OCI-LY7 (cell line): ENCODE data around the gene CNPY1. TPM values are rescaled to one million over a fixed set of nuclear protein-coding genes. Genes with fewer than 3 reads are reported as not detected.
"Not testable (repeated sequence)": the region's sequence is repeated elsewhere in the genome, so short reads cannot be mapped to it uniquely, and the experiment has no call there.

ENCODE experiments used
- BruUV-seq: library from RNA; stranded (reverse); fragments of 400-500 nt; replicated peaks from 2 replicates; lab custom pipeline; 2021; lab: Mats Ljungman, UMichigan
- CTCF ChIA-PET: fragments of 300-600 bp; sonication (Branson Sonifier 250); formaldehyde crosslinking; loops from one replicate; lab custom pipeline; 2022; ENCODE audit warnings: antibody characterized with exemption; ENCODE audit not compliant: unreplicated experiment; lab: Charles Lee
- POLR2A ChIA-PET: fragments of 300-600 bp; sonication (Branson Sonifier 250); formaldehyde crosslinking; loops from one replicate; lab custom pipeline; 2022; ENCODE audit warnings: antibody characterized with exemption; lab: Charles Lee
- DNase-seq: peaks from one replicate; pipeline ENCODE4 v3.0.0-alpha.2; 2015; ENCODE audit warnings: low spot score
- H2AFZ ChIP-seq: fragments of 200-600 bp; sonication (generic), shearing (Covaris generic); 2 replicates; pipeline ENCODE4 v1.6.1; 2014; ENCODE audit warnings: mild to moderate bottlenecking, antibody characterized with exemption, low read length, moderate library complexity
- H3K27ac ChIP-seq: fragments of 200-600 bp; sonication (generic); 2 replicates; pipeline ENCODE4 v1.5.1; 2014; ENCODE audit warnings: mixed run types, low read depth, mild to moderate bottlenecking, moderate library complexity, low read length, inconsistent platforms; ENCODE audit not compliant: poor library complexity, severe bottlenecking
- H3K36me3 ChIP-seq: fragments of 200-600 bp; sonication (generic); 2 replicates; pipeline ENCODE4 v1.6.1; 2014; ENCODE audit warnings: mild to moderate bottlenecking, antibody characterized with exemption, low read length, moderate library complexity, mixed read lengths; ENCODE audit not compliant: insufficient read depth
- H3K4me1 ChIP-seq: fragments of 200-600 bp; sonication (generic); 2 replicates; pipeline ENCODE4 v1.5.1; 2014; ENCODE audit warnings: mild to moderate bottlenecking, low read length; ENCODE audit not compliant: insufficient read depth, poor library complexity, severe bottlenecking
- H3K4me2 ChIP-seq: fragments of 200-600 bp; sonication (generic); 2 replicates; pipeline ENCODE4 v1.6.1; 2014; ENCODE audit warnings: mild to moderate bottlenecking, low read length
- H3K4me3 ChIP-seq: fragments of 200-600 bp; sonication (generic); 2 replicates; pipeline ENCODE4 v1.5.1; 2014; ENCODE audit warnings: mild to moderate bottlenecking, low read depth, low read length; ENCODE audit not compliant: poor library complexity, severe bottlenecking
- H3K79me2 ChIP-seq: fragments of 200-600 bp; sonication (generic); 2 replicates; pipeline ENCODE4 v1.6.1; 2016; ENCODE audit warnings: low read depth, mild to moderate bottlenecking, low read length, moderate library complexity, mixed read lengths; ENCODE audit not compliant: insufficient read depth
- H3K9me2 ChIP-seq: fragments of 200-600 bp; sonication (generic); 2 replicates; pipeline ENCODE4 v1.6.1; 2016; ENCODE audit warnings: mild to moderate bottlenecking, low read length, mixed read lengths; ENCODE audit not compliant: insufficient read depth
- H3K9me3 ChIP-seq: fragments of 200-600 bp; sonication (generic); 2 replicates; pipeline ENCODE4 v1.6.1; 2014; ENCODE audit warnings: mild to moderate bottlenecking, mixed run types, low read length, mixed read lengths
- H4K20me1 ChIP-seq: fragments of 200-600 bp; sonication (generic); 2 replicates; pipeline ENCODE4 v1.6.1; 2014; ENCODE audit warnings: mild to moderate bottlenecking, antibody characterized with exemption, low read length, moderate library complexity, mixed read lengths; ENCODE audit not compliant: insufficient read depth
- CTCF ChIP-seq: fragments of 200-600 bp; sonication (generic); conservative IDR thresholded peaks from 2 replicates; pipeline ENCODE4 v1.5.1; 2014; ENCODE audit warnings: mild to moderate bottlenecking, antibody characterized with exemption, low read length, moderate library complexity, mixed read lengths
- EZH2phosphoT487 ChIP-seq: fragments of 200-600 bp; sonication (generic); IDR thresholded peaks from 2 replicates; pipeline ENCODE4 v1.6.1; 2018; ENCODE audit warnings: low read depth, borderline replicate concordance, mild to moderate bottlenecking, mixed run types, antibody characterized with exemption, low read length, moderate library complexity, mixed read lengths
- intact Hi-C: fragments of 100-400 bp; cut with micrococcal nuclease; formaldehyde crosslinking; loops from one replicate; pipeline ENCODE4 v1.10.0; 2022; ENCODE audit not compliant: unreplicated experiment
- total RNA-seq, 2 experiments: library from RNA; depleted of rRNA in 1 of 2; stranded (reverse); fragments of >200 nt in 1 of 2; shearing (Covaris generic) in 1 of 2; gene quantifications; 2 replicates each; pipeline ENCODE4 v1.2.3, GENCODE V29; 2014 to 2022

Gene CNPY1
- total RNA-seq, 2 experiments from 2014 or later: not detected

- no peaks in the 10 kb centered on the region for H3K36me3 ChIP-seq
- no peaks in the 10 kb centered on the region for H4K20me1 ChIP-seq
- no peak overlapping the region for H3K4me3 ChIP-seq
- TF ChIP-seq EZH2phosphoT487 (no peak), CTCF (no peak)
- no peaks in the 10 kb centered on the region for H3K9me2 ChIP-seq
- BruUV-seq: no TSS peak
- no peaks in the 10 kb centered on the region for H3K4me1 ChIP-seq
- H2AFZ ChIP-seq: no peak overlapping the region
- H3K79me2 ChIP-seq: no peaks in the 10 kb centered on the region
- no peak overlapping the region for H3K4me2 ChIP-seq
- intact Hi-C loops: no loop called here
- H3K9me3 ChIP-seq: no peaks in the 10 kb centered on the region
- H3K27ac ChIP-seq: no peak overlapping the region
- DNase-seq: no peak
- ChIA-PET CTCF (interaction anchor here (0.6 kb wide), 1 partner anchor 848 kb away, joined by 5 read pairs; no protein-coding TSS in a partner anchor), POLR2A (no interaction called here)
Observed at GRCh38 chr7:155521007-155521742, 25.2 kb downstream of the CNPY1 start.

- intact Hi-C loops: no loop called here
- CTCF ChIA-PET: no interaction called here
- POLR2A ChIA-PET: interaction anchor here (0.7 to 1.2 kb wide), 3 partner anchors 10 to 381 kb away, joined by 3 to 4 read pairs (median 3); no protein-coding TSS in a partner anchor
- DNase-seq: no peak
- H3K79me2 ChIP-seq: no peaks in the 10 kb centered on the region
- TF ChIP-seq CTCF (no peak), EZH2phosphoT487 (no peak)
- H3K27ac ChIP-seq: no peak overlapping the region
- H3K4me3 ChIP-seq: no peak overlapping the region
- no peaks in the 10 kb centered on the region for H4K20me1 ChIP-seq
- H3K36me3 ChIP-seq: no peaks in the 10 kb centered on the region
- H3K4me2 ChIP-seq: no peak overlapping the region
- no peaks in the 10 kb centered on the region for H3K9me3 ChIP-seq
- H3K9me2 ChIP-seq: no peaks in the 10 kb centered on the region
- no peaks in the 10 kb centered on the region for H3K4me1 ChIP-seq
- no peak overlapping the region for H2AFZ ChIP-seq
- no TSS peak for BruUV-seq
Observed at GRCh38 chr7:155520114-155520513, 26.2 kb downstream of the CNPY1 start.

GRCh38 chr7:155519358-155519757 lies 27.0 kb downstream of the CNPY1 start:
- H3K27ac ChIP-seq, H3K79me2 ChIP-seq, H2AFZ ChIP-seq, H3K4me2 ChIP-seq, H3K9me2 ChIP-seq, intact Hi-C loops, DNase-seq, H4K20me1 ChIP-seq, H3K4me1 ChIP-seq, H3K9me3 ChIP-seq, H3K36me3 ChIP-seq, H3K4me3 ChIP-seq, BruUV-seq, CTCF ChIA-PET: not testable (repeated sequence)
- POLR2A ChIA-PET: interaction anchor here (0.6 to 1.2 kb wide), 2 partner anchors 9 to 151 kb away, joined by 3 to 4 read pairs; no protein-coding TSS in a partner anchor
